ENCODE measurements around the gene MCC. TPM values are rescaled to one million over a fixed set of nuclear protein-coding genes. Genes with fewer than 3 reads are reported as not detected.

Gene MCC
- total and polyA plus RNA-seq, 9 donors: 29.8 to 262 (median 108) TPM

DNA sequence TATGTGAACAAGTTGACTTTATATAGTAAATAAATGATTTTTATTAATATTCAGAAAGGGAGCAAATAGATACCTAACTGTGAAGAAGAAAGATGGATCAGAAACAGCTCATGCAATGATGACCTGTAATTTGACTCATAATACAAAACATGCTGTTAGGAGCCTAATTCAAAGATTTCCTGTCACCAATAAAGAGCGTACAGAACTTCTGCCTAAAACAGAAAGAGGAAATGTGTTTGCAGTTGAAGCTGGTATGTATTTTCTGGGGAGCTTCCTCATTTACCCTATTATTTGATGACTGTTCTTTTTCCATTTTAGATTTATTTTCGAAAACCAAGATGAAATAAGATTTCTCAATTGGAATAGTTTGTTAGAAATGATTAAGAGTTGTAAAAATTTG, 36.7 kb upstream of the MCC start:
- Histone ChIP-seq H3K27ac (no peak overlapping the region), H3K27me3 (no peaks in the 10 kb centered on the region), H3K4me1 (ENCODE audit: insufficient read depth) (peaks cover 2% of the 10 kb centered on the region), H3K4me3 (no peak overlapping the region), H3K9me3 (no peaks in the 10 kb centered on the region), H3K36me3 (no peaks in the 10 kb centered on the region)
- intact Hi-C loops (cut with DNase I): no loop called here
- 87 to 91% (median 90%) methylated on average over 2 of the region's 2 CpGs for WGBS, 3 donors
- TF ChIP-seq POLR2A (IDR thresholded peaks at IDR 0.05) (no peak), CTCF (IDR thresholded peaks at IDR 0.05) (no peak), EP300 (IDR thresholded peaks at IDR 0.05) (no peak)
- no peak for DNase-seq

DNA sequence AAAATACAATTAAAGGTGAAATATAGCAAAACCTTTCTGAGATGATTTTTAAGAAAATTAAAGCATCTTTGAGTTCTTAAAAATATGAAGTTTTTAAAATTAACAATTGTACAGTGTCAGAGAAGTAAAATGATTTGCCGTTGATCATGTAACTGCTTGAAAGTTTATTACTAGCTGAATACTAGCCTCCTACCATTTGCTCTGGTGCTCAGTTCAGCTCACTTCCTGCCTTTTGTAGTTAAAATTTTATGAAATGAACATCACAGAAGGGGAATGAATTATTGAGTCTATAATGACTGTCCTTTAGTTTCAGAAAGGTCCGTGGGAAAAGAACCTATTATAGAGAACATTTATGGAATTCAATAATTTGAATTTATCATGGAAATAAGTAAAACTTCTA, 34.9 kb upstream of the MCC start:
- WGBS, 3 donors: 78 to 88% (median 84%) methylated on average over 2 of the region's 2 CpGs
- H3K4me1 ChIP-seq (ENCODE audit: insufficient read depth): peaks cover 2% of the 10 kb centered on the region
- H3K27ac ChIP-seq: no peak overlapping the region

GRCh38 chr5:113520899-113521298, 32.6 kb upstream of the MCC start:
- intact Hi-C loops (cut with DNase I): no loop called here
- Histone ChIP-seq H3K9me3 (no peaks in the 10 kb centered on the region), H3K4me1 (ENCODE audit: insufficient read depth) (peaks cover 2% of the 10 kb centered on the region), H3K27ac (no peak overlapping the region), H3K4me3 (no peak overlapping the region), H3K36me3 (no peaks in the 10 kb centered on the region), H3K27me3 (no peaks in the 10 kb centered on the region)
- DNase-seq: no peak
- TF ChIP-seq CTCF (IDR thresholded peaks at IDR 0.05) (no peak), POLR2A (IDR thresholded peaks at IDR 0.05) (no peak), EP300 (IDR thresholded peaks at IDR 0.05) (no peak)

More for the DNA sequence above, 34.9 kb upstream of the MCC start:
- TF ChIP-seq EP300 (IDR thresholded peaks at IDR 0.05): no peak
- no peak for DNase-seq
- no peaks in the 10 kb centered on the region for H3K9me3 ChIP-seq
- intact Hi-C loops (cut with DNase I): no loop called here
- no peaks in the 10 kb centered on the region for H3K36me3 ChIP-seq
- H3K4me3 ChIP-seq: no peak overlapping the region
- H3K27me3 ChIP-seq: no peaks in the 10 kb centered on the region

DNA sequence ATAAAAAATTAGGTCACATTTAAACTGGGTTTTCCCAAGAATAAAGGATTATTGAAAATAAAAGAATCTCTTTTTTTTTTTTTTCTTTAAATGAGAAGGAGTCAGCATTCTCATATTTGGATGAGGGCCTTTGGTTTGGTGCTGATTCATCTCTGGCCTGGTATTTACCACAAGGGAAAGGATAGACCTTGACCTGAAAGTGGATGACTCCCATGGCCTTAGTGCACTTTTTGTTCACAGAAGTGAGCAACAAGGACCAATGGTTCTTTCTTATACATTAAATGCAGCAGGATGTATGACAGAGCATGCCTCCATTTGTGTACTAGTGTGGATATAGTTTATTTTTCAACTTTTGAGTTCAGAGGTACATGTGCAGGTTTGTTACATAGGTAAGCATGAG, 32.2 kb upstream of the MCC start:
- TF ChIP-seq POLR2A (IDR thresholded peaks at IDR 0.05): no peak
- no peak for TF ChIP-seq CTCF (IDR thresholded peaks at IDR 0.05)
- no peak for TF ChIP-seq EP300 (IDR thresholded peaks at IDR 0.05)
- Histone ChIP-seq H3K27me3 (no peaks in the 10 kb centered on the region), H3K4me1 (ENCODE audit: insufficient read depth) (peaks cover 2% of the 10 kb centered on the region), H3K4me3 (no peak overlapping the region), H3K27ac (no peak overlapping the region), H3K36me3 (no peaks in the 10 kb centered on the region), H3K9me3 (no peaks in the 10 kb centered on the region)
- intact Hi-C loops (cut with DNase I): no loop called here
- DNase-seq: no peak

DNA sequence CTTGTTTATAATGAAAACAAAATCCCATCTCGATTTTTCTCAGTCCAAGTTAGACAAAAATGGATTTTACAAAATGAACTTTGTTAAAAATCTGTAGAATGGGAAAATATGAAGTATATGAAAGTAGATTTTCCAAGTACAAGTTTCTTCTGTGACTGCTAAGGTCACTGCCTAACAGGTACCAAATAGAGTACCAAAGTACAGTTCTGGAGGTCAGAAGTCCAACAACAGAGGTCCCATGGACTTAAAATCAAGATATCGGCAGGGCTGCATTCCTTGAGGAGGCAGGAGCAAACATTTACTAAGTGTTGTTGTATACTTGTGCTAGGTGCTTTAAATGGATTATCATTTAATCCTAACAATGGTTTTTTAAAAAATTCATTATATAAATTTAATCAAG, 31.2 kb upstream of the MCC start:
- no peak for TF ChIP-seq POLR2A (IDR thresholded peaks at IDR 0.05)
- TF ChIP-seq EP300 (IDR thresholded peaks at IDR 0.05): no peak
- no peak for TF ChIP-seq CTCF (IDR thresholded peaks at IDR 0.05)
- intact Hi-C loops (cut with DNase I): loop anchor here in 2 of 4 donors (10.0 kb wide), 1 partner anchor 525 kb away; no protein-coding TSS in a partner anchor
- H3K4me3 ChIP-seq: no peak overlapping the region
- no peaks in the 10 kb centered on the region for H3K36me3 ChIP-seq
- no peak for DNase-seq
- no peak overlapping the region for H3K27ac ChIP-seq
- no peaks in the 10 kb centered on the region for H3K27me3 ChIP-seq
- WGBS, 3 donors: 60 to 76% (median 65%) methylated on average over 2 of the region's 2 CpGs
- H3K4me1 ChIP-seq (ENCODE audit: insufficient read depth): peaks cover 2% of the 10 kb centered on the region
- no peaks in the 10 kb centered on the region for H3K9me3 ChIP-seq

Data from ovary (tissue), 9 donors.